HL-60 (cell line): Measurements from ENCODE around the gene HMCN2.

ENCODE experiments used
- GABPA ChIP-seq: IDR thresholded peaks from 2 replicates; pipeline ENCODE4 v1.6.1; 2012; ENCODE audit warnings: low read depth
- POLR2AphosphoS5 ChIP-seq: IDR thresholded peaks from 2 replicates; pipeline ENCODE4 v1.6.1; 2012; ENCODE audit warnings: low read depth
- TF ChIP-seq, protein P1 (sequence below): IDR thresholded peaks from 2 replicates; pipeline ENCODE4 v1.6.1; 2012; ENCODE audit warnings: low read depth; ENCODE audit not compliant: insufficient replicate concordance
- TF ChIP-seq, protein P2 (sequence below): IDR thresholded peaks from one replicate; pipeline ENCODE4 v1.5.1; 2011; ENCODE audit warnings: low read length, control low read depth, inconsistent platforms; ENCODE audit not compliant: insufficient read depth

DNA sequence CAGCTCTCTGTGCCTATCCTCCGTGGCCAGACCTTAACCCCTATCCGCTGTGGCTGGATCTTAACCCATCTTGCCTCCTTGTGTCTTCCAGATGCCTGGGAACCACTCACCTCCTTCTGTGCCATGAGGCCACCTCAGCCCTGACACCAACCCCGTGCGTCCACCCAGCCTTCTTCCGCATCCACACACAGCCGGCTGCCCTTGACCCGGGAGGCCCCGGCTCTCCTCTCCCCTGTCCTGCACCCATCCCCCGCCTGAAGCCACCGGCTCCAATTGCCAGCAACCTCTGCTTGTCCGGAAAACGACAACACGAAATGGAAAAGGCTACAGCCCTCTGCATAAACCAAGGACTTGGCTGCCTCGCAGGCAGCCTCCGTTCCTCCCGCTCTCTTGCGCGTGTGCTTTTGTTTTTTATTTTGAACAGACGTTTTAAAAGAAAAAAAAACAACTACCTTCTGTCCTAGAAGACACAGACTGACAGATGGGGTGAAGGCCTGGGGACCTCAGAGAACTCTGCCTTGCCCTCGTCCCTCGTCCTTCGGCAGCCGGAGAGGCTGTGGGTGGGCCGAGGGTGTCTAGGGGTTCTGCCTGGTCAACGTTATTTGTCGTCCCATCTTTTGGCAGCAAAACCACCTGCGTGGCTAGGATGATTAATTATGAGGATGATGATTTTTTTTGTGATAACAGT, 32.5 kb upstream of the HMCN2 start:
- TF ChIP-seq, protein P1, sequence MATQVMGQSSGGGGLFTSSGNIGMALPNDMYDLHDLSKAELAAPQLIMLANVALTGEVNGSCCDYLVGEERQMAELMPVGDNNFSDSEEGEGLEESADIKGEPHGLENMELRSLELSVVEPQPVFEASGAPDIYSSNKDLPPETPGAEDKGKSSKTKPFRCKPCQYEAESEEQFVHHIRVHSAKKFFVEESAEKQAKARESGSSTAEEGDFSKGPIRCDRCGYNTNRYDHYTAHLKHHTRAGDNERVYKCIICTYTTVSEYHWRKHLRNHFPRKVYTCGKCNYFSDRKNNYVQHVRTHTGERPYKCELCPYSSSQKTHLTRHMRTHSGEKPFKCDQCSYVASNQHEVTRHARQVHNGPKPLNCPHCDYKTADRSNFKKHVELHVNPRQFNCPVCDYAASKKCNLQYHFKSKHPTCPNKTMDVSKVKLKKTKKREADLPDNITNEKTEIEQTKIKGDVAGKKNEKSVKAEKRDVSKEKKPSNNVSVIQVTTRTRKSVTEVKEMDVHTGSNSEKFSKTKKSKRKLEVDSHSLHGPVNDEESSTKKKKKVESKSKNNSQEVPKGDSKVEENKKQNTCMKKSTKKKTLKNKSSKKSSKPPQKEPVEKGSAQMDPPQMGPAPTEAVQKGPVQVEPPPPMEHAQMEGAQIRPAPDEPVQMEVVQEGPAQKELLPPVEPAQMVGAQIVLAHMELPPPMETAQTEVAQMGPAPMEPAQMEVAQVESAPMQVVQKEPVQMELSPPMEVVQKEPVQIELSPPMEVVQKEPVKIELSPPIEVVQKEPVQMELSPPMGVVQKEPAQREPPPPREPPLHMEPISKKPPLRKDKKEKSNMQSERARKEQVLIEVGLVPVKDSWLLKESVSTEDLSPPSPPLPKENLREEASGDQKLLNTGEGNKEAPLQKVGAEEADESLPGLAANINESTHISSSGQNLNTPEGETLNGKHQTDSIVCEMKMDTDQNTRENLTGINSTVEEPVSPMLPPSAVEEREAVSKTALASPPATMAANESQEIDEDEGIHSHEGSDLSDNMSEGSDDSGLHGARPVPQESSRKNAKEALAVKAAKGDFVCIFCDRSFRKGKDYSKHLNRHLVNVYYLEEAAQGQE: no peak
- TF ChIP-seq, protein P2, sequence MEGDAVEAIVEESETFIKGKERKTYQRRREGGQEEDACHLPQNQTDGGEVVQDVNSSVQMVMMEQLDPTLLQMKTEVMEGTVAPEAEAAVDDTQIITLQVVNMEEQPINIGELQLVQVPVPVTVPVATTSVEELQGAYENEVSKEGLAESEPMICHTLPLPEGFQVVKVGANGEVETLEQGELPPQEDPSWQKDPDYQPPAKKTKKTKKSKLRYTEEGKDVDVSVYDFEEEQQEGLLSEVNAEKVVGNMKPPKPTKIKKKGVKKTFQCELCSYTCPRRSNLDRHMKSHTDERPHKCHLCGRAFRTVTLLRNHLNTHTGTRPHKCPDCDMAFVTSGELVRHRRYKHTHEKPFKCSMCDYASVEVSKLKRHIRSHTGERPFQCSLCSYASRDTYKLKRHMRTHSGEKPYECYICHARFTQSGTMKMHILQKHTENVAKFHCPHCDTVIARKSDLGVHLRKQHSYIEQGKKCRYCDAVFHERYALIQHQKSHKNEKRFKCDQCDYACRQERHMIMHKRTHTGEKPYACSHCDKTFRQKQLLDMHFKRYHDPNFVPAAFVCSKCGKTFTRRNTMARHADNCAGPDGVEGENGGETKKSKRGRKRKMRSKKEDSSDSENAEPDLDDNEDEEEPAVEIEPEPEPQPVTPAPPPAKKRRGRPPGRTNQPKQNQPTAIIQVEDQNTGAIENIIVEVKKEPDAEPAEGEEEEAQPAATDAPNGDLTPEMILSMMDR: no peak
- no peak for TF ChIP-seq GABPA
- no peak for TF ChIP-seq POLR2AphosphoS5
